Measurements from ENCODE around the gene GSC. TPM values are rescaled to one million over a fixed set of nuclear protein-coding genes. Genes with fewer than 3 reads are reported as not detected.
A peak's percentile ranks its signal among the peaks of the same experiment; 100 is the strongest.

Gene GSC
- total RNA-seq, 1 donor = not detected

DNA sequence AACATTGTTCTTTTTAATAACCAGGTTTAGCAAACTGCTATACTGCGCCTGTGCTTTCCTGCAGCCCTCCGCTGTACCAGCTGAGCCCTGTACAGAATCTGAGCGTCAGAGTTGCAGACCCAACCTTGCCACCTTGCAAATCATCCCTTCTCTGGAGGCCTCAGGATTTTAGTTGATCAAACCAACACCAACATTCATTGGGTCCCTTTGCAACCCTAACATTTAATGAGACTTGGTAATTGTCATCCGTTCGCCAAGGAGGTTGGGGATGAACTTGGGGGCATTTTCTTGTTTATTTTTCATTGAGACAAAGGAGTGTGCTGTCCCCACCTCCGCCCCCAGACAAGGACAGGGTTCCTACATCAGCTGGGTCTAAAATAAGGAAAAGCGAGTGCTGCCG, 2.6 kb upstream of the GSC start:
- TF ChIP-seq, protein P1, sequence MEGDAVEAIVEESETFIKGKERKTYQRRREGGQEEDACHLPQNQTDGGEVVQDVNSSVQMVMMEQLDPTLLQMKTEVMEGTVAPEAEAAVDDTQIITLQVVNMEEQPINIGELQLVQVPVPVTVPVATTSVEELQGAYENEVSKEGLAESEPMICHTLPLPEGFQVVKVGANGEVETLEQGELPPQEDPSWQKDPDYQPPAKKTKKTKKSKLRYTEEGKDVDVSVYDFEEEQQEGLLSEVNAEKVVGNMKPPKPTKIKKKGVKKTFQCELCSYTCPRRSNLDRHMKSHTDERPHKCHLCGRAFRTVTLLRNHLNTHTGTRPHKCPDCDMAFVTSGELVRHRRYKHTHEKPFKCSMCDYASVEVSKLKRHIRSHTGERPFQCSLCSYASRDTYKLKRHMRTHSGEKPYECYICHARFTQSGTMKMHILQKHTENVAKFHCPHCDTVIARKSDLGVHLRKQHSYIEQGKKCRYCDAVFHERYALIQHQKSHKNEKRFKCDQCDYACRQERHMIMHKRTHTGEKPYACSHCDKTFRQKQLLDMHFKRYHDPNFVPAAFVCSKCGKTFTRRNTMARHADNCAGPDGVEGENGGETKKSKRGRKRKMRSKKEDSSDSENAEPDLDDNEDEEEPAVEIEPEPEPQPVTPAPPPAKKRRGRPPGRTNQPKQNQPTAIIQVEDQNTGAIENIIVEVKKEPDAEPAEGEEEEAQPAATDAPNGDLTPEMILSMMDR (IDR thresholded peaks at IDR 0.05; ENCODE audit: insufficient read depth, low read depth, low read length) = no peak
- DNase-seq (ENCODE audit: low read depth) = no peak
- no peak overlapping the region for H3K4me3 ChIP-seq (ENCODE audit: low read depth, low read length)

DNA sequence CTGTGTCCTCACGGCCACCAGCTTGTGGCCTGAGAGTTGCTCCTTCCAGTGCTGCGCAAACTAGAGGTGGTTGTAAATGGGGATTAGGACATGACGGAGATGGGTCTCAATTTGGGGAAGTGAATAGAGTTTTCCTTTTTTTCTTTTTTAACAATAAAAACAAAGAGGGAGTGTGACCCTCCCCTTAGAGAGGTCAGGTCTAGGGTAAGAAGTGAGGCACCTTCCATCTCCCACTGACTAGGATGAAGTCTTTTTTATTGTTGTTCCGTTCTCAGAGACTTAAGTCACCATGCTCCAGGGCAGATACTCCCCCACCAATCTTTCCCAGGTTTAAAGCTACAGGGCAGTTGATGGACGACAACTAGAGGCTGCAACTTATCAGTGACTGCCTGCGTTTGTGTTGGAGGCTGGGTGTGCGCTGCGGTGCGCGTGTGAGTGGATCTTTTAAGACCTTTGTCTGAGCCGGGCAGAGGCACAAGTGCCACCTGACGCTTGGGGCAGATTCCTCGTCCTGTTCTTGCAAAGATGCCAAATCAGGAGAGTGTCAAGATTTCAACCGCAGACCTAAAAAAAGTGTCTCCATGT, 2.1 kb upstream of the GSC start:
- no peak for DNase-seq (ENCODE audit: low read depth)
- TF ChIP-seq, protein P1 (IDR thresholded peaks at IDR 0.05; ENCODE audit: insufficient read depth, low read depth, low read length) = no peak
- H3K4me3 ChIP-seq (ENCODE audit: low read depth, low read length) = no peak overlapping the region

DNA sequence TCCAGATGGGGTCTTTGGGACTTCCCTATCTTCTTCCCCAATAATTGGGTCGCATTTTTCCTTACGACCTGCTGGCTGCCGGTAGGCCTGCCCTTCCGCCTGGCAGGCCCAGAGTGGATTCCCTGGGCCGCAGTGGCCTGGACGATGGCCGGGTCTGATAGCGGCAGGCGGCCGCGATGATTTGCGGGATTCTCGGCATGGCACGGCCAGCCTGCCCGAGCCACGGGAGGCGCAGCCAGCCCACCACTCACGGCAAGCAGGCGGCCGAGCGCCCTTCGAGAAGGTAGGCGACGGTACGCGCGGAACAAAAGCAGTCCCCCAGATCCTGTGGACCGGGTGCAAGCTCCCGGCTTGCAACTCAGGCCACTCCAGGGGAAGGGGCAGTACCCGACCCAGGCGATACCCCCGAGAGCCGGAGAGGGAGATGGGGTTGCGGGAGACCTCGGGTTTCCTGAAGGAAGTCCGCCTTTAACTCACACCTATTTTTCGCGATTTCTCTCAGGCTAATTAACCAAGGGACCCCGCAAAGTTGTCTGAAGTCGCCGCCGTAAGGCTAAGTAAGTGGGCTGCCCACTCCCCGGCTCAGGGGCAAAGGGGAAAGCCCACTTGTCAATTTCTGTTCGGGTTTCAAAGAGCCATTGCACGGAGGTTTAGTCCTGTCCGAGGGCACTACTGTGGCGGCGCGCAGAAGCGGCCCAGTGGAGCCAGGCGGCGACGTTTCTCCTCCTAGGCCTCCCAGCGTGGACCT, 1.4 kb upstream of the GSC start:
- TF ChIP-seq, protein P1 (IDR thresholded peaks at IDR 0.05; ENCODE audit: insufficient read depth, low read depth, low read length) = no peak

DNA sequence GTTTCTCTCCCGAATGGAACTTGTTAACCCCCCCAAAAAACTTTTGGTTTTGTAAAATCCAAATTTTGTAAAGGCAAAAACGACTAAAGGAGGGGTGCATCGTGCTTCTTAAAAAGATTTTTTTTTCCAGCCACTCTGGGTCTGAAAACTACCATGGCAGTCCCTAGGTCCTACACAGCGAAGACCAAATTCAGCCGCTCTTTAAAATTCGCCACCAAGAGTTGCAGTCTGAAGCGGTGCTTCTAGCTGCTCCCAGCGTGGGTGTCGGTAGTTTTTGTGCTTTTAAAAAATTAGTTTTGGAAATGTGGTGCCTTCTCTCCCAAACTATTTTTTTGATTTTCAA, 873 bp upstream of the GSC start:
- no peak overlapping the region for H3K4me3 ChIP-seq (ENCODE audit: low read depth, low read length)
- DNase-seq (ENCODE audit: low read depth) = no peak
- TF ChIP-seq, protein P1 (IDR thresholded peaks at IDR 0.05; ENCODE audit: insufficient read depth, low read depth, low read length) = no peak

More for the DNA sequence above, 1.4 kb upstream of the GSC start:
- H3K4me3 ChIP-seq (ENCODE audit: low read depth, low read length) = no peak overlapping the region
- no peak for DNase-seq (ENCODE audit: low read depth)

DNA sequence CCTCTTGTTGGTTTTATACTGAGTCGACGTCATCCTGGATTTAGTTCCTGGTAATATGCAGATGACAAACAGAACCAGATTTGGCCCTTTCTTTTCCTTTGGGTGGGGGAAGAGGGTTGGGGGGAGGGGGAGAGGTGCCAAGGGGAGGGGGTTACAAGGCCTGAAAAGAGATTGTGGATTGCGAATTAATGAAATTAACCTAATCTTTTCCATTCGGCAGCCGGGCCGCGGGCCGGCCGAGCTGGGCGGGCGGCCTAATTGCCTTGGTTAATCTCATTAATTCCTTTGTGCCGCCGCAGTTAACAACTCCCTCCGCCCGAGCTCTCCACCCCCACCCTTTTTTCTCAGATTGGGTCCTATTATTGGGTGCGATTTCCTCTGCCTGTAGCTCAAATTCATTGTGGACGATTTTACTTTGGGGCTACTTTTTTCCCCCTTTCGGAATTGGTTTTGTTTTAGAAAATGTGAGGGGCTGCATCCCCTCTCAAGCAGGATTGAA, 387 bp upstream of the GSC start:
- no peak for DNase-seq (ENCODE audit: low read depth)
- TF ChIP-seq, protein P1 (IDR thresholded peaks at IDR 0.05; ENCODE audit: insufficient read depth, low read depth, low read length) = no peak
- peak overlapping the region; percentile 44 for H3K4me3 ChIP-seq (ENCODE audit: low read depth, low read length)

DNA sequence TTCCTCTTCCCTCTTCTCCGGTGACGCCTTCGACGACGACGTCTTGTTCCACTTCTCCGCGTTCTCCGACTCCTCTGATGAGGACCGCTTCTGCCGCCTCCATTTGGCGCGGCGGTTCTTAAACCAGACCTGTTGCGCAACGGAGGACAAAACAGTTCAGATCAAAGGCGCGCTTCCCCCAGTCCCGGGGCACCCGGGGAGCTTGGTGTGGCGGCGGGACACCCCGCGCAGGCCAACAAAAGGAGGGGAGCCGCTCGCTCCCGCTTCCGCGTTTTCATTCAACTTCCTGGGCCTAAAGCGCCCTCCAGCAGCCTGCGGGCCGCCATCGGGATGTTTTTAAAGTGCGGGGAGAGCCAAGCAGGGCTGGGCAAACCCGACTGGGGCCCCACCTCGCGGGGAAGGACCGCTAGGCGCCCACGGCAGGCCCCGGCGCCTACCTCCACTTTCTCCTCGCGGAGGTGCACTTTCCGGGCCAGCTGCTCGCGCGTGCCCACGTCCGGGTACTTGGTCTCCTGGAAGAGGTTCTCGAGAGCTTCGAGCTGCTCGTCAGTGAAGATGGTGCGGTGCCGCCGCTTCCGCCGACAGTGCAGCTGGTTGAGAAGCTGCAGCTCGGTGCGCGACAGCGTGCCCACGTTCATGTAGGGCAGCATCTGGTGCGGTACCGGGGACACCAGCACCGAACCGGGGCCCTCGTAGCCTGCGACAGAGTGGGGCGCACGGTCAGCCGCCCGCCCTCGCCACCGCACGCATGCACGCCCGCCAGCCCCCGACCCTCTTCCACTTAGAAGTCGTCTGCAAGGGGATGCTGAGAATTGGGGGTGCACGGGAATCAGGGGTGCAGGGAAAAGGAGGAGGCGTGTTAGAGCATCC, 1.2 kb downstream of the GSC start:
- H3K4me3 ChIP-seq (ENCODE audit: low read depth, low read length) = no peak overlapping the region
- no peak for DNase-seq (ENCODE audit: low read depth)
- TF ChIP-seq, protein P1 (IDR thresholded peaks at IDR 0.05; ENCODE audit: insufficient read depth, low read depth, low read length) = no peak

Measured in fibroblast of villous mesenchyme (primary cell).